Aorta (tissue), 5 donors: ENCODE data around the gene ADAMTS5. TPM values are rescaled to one million over a fixed set of nuclear protein-coding genes. Genes with fewer than 3 reads are reported as not detected.

Source experiments
- ATAC-seq: fragments of 200-7000 bp; cut with Tn5 transposase; one replicate; pipeline ENCODE4 v1.9.1; 2022; ENCODE audit warnings: moderate library complexity; ENCODE audit not compliant: low FRiP score
- DNase-seq, 2 donors: peaks; one replicate each; pipeline ENCODE4 v3.0.0-alpha.2; 2020
- H3K27ac ChIP-seq, 2 donors: one replicate each; pipeline ENCODE4 v1.5.1; 2013; ENCODE audit warnings: low read length in 2 of 2, mild to moderate bottlenecking in 2 of 2, moderate library complexity in 2 of 2, control low read depth in 1 of 2, inconsistent platforms in 1 of 2, low read depth in 1 of 2
- H3K27me3 ChIP-seq, 2 donors: one replicate each; pipeline ENCODE4 v1.6.1; 2013; ENCODE audit warnings: control low read depth in 1 of 2, low read length in 1 of 2, mild to moderate bottlenecking in 1 of 2, moderate library complexity in 1 of 2; ENCODE audit not compliant: insufficient read depth in 2 of 2, control insufficient read depth in 1 of 2
- H3K36me3 ChIP-seq, 2 donors: one replicate each; pipeline ENCODE4 v1.6.1; 2013; ENCODE audit warnings: control low read depth in 1 of 2, low read length in 1 of 2, mild to moderate bottlenecking in 1 of 2; ENCODE audit not compliant: insufficient read depth in 2 of 2, control insufficient read depth in 1 of 2
- H3K4me1 ChIP-seq, 2 donors: one replicate each; pipeline ENCODE4 v1.6.1; 2013; ENCODE audit warnings: low read length in 2 of 2, control low read depth in 1 of 2, mild to moderate bottlenecking in 1 of 2, moderate library complexity in 1 of 2; ENCODE audit not compliant: insufficient read depth in 2 of 2, control insufficient read depth in 1 of 2
- H3K4me3 ChIP-seq, 2 donors: one replicate each; pipeline ENCODE4 v1.5.1; 2013; ENCODE audit warnings: low read length in 2 of 2, control low read depth in 1 of 2, mild to moderate bottlenecking in 1 of 2
- H3K9me3 ChIP-seq: one replicate; pipeline ENCODE4 v1.6.1; 2013; ENCODE audit warnings: mild to moderate bottlenecking, low read length; ENCODE audit not compliant: control insufficient read depth
- WGBS, 2 donors: extraction: QIAGEN DNeasy Blood & Tissue Kit; methylation state at CpG; one replicate each; pipeline ENCODE4 v1.1.7; 2013; 5-methylcytosine and 5-hydroxymethylcytosine counted together
- intact Hi-C, 2 donors: fragments of 100-400 bp; cut with DNase I; formaldehyde crosslinking; loops; one replicate each; pipeline versions ENCODE4 v1.14.2 to v1.15.0; 2022
- polyA plus RNA-seq, 2 donors: library from polyadenylated mRNA; stranded (reverse); fragments of 200-250 nt; gene quantifications; one replicate each; pipeline ENCODE4 v1.2.3, GENCODE V29; 2013
- total RNA-seq, 2 donors: library from RNA; stranded (reverse); fragmentation: NEBNext Ultra II Directional; extraction: Animal tissue kit (Norgen Biotek cat#: 25700); gene quantifications; one replicate each; pipeline ENCODE4 v1.2.1, GENCODE V29; 2021
- donor health status: healthy with polysubstance abuse.
- donor health status: Bipolar disorder and iron deficiency.
- donor health status: DM: no; HTN: no; CAD: no.
- donor health status: DM: no; HTN: no; CAD: no.
- donor health status: DM: yes; HTN: yes; CAD: no.

ADAMTS5 gene
- total and polyA plus RNA-seq, 4 donors, result 0.38 to 20.4 (median 8.1) TPM

DNA sequence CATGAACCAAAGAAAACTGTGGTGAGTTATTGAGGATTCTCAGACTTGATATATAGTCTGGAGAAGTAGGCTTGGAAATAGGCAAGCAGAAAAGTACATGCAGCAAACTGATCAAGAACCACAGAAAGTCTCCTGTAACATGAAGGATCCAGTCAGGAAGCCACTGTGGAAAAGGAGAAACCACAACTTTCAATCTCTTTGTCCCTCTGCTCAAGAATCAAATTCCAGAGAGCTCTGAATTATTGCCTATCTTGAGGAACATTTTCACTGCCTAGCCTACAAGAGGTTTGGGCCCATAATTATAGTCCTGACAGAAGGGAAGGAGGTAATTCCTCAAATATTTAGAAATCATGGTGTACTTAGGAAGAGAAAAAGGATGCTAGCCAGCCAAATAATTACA, 78.6 kb downstream of the ADAMTS5 start:
- Histone ChIP-seq H3K36me3 (no peaks in the 10 kb centered on the region), H3K9me3 (peaks cover 2% of the 10 kb centered on the region), H3K4me3 (no peak overlapping the region), H3K4me1 (no peaks in the 10 kb centered on the region), H3K27me3 (no peaks in the 10 kb centered on the region), H3K27ac (no peak overlapping the region)
- DNase-seq (no peak), ATAC-seq (no peak)
- intact Hi-C loops, result loop anchor here in 1 of 2 donors (10.0 kb wide), 1 partner anchor 587 kb away; no protein-coding TSS in a partner anchor

GRCh38 chr21:26887251-26887650, 79.6 kb downstream of the ADAMTS5 start:
- H3K4me3 ChIP-seq, result no peak overlapping the region
- DNase-seq, result no peak

DNA sequence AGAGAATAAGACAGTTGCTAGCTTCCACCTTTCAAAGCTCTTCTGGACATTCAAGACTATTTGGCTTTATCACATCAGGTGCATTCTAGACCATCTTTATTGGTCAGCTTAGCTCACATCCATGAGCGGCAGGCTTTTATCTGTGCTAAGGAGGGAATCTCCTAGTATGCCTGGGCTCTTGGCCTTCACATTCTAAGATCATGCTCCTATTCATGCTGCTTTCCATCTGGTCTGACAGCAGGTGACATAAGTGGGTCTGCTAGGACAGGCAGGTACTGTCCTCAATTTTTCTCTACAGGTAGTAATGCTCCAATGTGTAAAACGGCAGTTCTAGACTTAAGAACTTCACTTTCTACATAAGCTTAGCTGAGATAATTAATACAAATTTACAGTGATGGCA, 82.5 kb downstream of the ADAMTS5 start:
- peaks cover 2% of the 10 kb centered on the region for H3K9me3 ChIP-seq
- intact Hi-C loops, result loop anchor here in 1 of 2 donors (10.0 kb wide), 1 partner anchor 590 kb away; no protein-coding TSS in a partner anchor
- ATAC-seq, result no peak
- no peaks in the 10 kb centered on the region for H3K36me3 ChIP-seq
- H3K4me1 ChIP-seq, result no peaks in the 10 kb centered on the region
- DNase-seq, result no peak
- no peak overlapping the region for H3K27ac ChIP-seq
- 96 to 97% methylated on average over 2 of the region's 2 CpGs for WGBS, 2 donors
- H3K27me3 ChIP-seq, result no peaks in the 10 kb centered on the region
- no peak overlapping the region for H3K4me3 ChIP-seq

More at GRCh38 chr21:26887251-26887650, 79.6 kb downstream of the ADAMTS5 start:
- Histone ChIP-seq H3K9me3 (peaks cover 2% of the 10 kb centered on the region), H3K27me3 (no peaks in the 10 kb centered on the region), H3K4me1 (no peaks in the 10 kb centered on the region), H3K36me3 (no peaks in the 10 kb centered on the region), H3K27ac (no peak overlapping the region)
- 68 to 70% methylated on average over 3 of the region's 3 CpGs for WGBS, 2 donors
- no peak for ATAC-seq
- intact Hi-C loops, result loop anchor here in 1 of 2 donors (10.0 kb wide), 1 partner anchor 588 kb away; no protein-coding TSS in a partner anchor

DNA sequence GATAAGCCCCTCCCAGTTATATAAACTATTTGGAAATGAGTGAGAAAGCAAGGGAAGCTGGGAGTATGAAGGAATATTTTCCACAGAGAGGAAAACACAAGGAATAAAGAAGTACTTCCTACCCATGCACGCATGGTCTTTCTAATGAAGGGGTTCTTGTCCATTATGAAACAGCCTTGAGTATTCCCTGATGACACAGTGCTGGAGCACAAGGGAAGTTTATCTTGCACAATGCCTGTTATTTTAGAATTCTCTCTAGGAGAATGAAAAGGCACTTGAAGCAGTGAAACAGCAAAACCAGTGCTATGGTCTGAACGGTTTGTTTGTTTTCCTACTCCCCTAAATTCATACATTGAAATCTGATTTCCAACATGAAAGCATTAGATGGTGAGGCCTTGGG, 83.1 kb downstream of the ADAMTS5 start:
- WGBS, 2 donors, result 66 to 72% methylated on average over 2 of the region's 2 CpGs
- ATAC-seq (no peak), DNase-seq (no peak)
- H3K27me3 ChIP-seq, result no peaks in the 10 kb centered on the region
- intact Hi-C loops, result loop anchor here in 1 of 2 donors (10.0 kb wide), 1 partner anchor 591 kb away; no protein-coding TSS in a partner anchor
- no peaks in the 10 kb centered on the region for H3K36me3 ChIP-seq
- H3K4me3 ChIP-seq, result no peak overlapping the region
- no peak overlapping the region for H3K27ac ChIP-seq
- H3K9me3 ChIP-seq, result peaks cover 2% of the 10 kb centered on the region
- no peaks in the 10 kb centered on the region for H3K4me1 ChIP-seq

- DNase-seq (no peak), ATAC-seq (no peak)
- no peak overlapping the region for H3K4me3 ChIP-seq
- WGBS, 2 donors, result 47 to 48% methylated on average over 4 of the region's 4 CpGs
- peaks cover 2% of the 10 kb centered on the region for H3K9me3 ChIP-seq
- H3K4me1 ChIP-seq, result no peaks in the 10 kb centered on the region
- H3K27me3 ChIP-seq, result no peaks in the 10 kb centered on the region
- no peak overlapping the region for H3K27ac ChIP-seq
- intact Hi-C loops, result loop anchor here in 1 of 2 donors (10.0 kb wide), 1 partner anchor 593 kb away; no protein-coding TSS in a partner anchor
- no peaks in the 10 kb centered on the region for H3K36me3 ChIP-seq
Measured at GRCh38 chr21:26881504-26882228, 85.2 kb downstream of the ADAMTS5 start.

GRCh38 chr21:26877018-26877417, 89.9 kb downstream of the ADAMTS5 start:
- no peak overlapping the region for H3K4me3 ChIP-seq
- DNase-seq (no peak), ATAC-seq (no peak)
- no peaks in the 10 kb centered on the region for H3K36me3 ChIP-seq
- intact Hi-C loops, result no loop called here
- H3K27ac ChIP-seq, result no peak overlapping the region
- peaks cover 5% of the 10 kb centered on the region for H3K9me3 ChIP-seq
- WGBS, 2 donors, result 37 to 38% methylated on average over 6 of the region's 6 CpGs
- H3K4me1 ChIP-seq, result no peaks in the 10 kb centered on the region
- H3K27me3 ChIP-seq, result no peaks in the 10 kb centered on the region

- Histone ChIP-seq H3K27ac (no peak overlapping the region), H3K9me3 (peaks cover 5% of the 10 kb centered on the region), H3K36me3 (no peaks in the 10 kb centered on the region), H3K4me1 (no peaks in the 10 kb centered on the region), H3K4me3 (no peak overlapping the region), H3K27me3 (no peaks in the 10 kb centered on the region)
- DNase-seq, result no peak
- no peak for ATAC-seq
- intact Hi-C loops, result no loop called here
- 95 to 100% methylated on average over 1 of the region's 1 CpG for WGBS, 2 donors
Measured at GRCh38 chr21:26874347-26874746, 92.5 kb downstream of the ADAMTS5 start.
